GM21786 (cell line): Measurements from ENCODE around the gene HPGDS.
"Not testable (repeated sequence)": the region's sequence is repeated elsewhere in the genome, so short reads cannot be mapped to it uniquely, and the experiment has no call there.

ENCODE experiments used
- ATAC-seq: cut with Tn5 transposase; IDR thresholded peaks from one replicate; pipeline ENCODE4 v1.9.1; 2021; ENCODE audit not compliant: unreplicated experiment

The HPGDS gene

DNA sequence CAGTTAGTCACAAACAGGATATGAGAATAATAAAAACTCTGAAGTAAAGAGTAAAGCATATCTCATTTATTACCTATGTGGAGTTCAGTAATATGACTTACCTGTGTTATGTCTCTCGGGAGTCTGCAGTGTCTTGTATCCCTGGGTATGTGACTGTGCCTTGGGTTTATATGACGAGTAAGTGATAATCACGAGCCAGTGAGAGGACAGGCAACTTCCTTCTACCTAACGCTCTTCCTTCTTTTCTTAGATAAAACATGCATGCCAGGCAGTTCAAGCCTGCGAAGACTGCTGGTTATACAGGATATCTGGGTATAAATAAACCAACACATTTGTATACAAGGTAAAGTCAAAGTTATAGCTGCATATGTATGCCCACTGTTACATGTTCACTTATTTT, at the start of gene HPGDS:
HPGDS (minus strand) TSS at position 143 of the 400 bp plus-strand sequence. CDS start 8,207 bp downstream, outside the sequence.
- no peak for ATAC-seq

GRCh38 chr4:94390804-94391410, 48.3 kb upstream of the HPGDS start:
- ATAC-seq: no peak

DNA sequence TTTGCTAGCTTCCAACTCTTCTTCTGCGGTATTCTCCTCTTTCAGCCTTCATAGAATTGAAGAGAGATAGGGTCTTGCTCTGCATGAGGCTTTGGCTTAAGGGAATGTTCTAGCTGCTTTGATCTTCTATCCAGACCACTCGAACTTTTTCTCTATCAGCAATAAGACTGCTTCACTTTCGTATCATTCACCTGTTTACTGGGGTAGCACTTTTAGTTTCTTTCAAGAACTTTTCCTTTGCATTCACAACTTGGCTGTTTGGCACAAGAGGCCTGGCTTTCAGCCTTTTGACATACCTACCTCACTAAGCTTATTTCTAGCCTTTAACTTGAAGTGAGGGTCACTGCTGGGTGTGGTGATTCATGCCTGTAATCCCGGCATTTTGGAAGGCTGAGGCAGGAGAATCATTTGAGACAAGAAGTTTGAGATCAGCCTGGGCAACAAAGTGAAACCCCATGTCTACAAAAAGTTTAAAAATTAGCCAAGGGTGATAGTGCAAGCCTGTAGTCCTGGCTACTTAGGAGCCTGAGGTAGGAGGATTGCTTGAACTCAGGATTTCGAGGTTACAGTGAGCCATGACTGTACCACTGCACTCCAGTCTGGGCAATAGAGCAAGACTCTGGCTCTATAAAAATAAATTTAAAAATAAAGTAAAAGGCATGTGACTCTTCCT, 47.1 kb upstream of the HPGDS start:
- no peak for ATAC-seq

- ATAC-seq: not testable (repeated sequence)
Observed at GRCh38 chr4:94387965-94388364, 45.3 kb upstream of the HPGDS start.

DNA sequence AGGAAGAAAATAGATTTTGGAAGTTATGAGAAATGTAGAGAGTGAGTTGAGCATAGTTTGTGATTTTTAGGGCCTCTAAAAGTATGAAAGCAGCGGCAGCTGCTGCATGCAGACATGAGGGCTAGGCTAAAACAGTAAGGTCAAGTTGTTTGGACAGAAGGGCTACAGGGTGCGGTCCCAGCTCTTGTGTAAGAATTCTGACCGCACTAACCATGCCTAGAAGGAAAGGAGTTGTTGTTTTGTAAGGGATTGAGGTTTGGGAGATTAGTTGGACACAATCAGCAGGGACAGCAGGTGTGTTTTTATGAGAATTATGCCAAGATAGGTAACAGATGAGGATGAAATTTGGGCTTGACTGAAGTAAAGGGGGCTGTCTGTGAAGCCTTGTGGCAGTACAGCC, 42.8 kb upstream of the HPGDS start:
- not testable (repeated sequence) for ATAC-seq

DNA sequence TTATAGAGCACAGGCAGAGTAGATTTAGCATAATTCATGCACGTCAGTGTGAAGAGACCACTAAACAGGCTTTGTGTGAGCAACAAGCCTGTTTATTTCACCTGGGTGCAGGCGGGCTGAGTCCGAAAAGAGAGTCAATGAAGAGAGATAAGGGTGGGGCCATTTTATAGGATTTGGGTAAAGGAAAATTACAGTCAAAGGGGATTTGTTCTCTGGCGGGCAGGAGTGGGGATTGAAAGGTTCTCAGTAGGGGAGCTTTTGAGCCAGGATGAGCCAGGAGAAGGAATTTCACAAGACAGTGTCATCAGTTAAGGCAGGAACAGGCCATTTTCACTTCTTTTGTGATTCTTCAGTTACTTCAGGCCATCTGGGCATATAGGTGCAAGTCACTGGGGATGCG, 40.3 kb upstream of the HPGDS start:
- not testable (repeated sequence) for ATAC-seq

- no peak for ATAC-seq
Observed at GRCh38 chr4:94378047-94378446, 35.4 kb upstream of the HPGDS start.

DNA sequence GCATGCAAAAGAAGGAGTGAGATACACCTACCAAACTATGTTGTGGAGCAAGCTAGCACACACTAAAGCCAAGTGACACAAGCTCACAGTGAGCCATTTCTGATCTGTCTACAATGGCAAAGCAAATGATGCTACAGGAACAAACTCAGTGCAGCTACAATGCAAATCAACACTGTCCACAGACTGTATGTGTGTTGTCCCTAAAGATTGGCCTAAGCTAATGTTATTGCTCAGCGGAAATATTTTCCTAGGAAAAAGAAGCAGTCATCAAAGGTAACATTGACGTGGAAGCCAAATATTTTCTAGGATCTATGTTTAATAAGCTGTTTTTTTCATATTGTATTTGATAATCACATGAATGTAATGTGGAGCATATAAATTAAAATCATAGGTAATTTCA, 34.7 kb upstream of the HPGDS start:
- no peak for ATAC-seq

GRCh38 chr4:94375364-94375763, 32.7 kb upstream of the HPGDS start:
- no peak for ATAC-seq

GRCh38 chr4:94373752-94374151, 31.1 kb upstream of the HPGDS start:
- no peak for ATAC-seq

GRCh38 chr4:94372991-94373390, 30.4 kb upstream of the HPGDS start:
- no peak for ATAC-seq

GRCh38 chr4:94372228-94372978, 29.8 kb upstream of the HPGDS start:
- no peak for ATAC-seq

GRCh38 chr4:94371290-94371689, 28.7 kb upstream of the HPGDS start:
- no peak for ATAC-seq

- ATAC-seq: no peak
Observed at GRCh38 chr4:94370533-94371254, 28.1 kb upstream of the HPGDS start.

- ATAC-seq: no peak
Observed at GRCh38 chr4:94369046-94369445, 26.4 kb upstream of the HPGDS start.

DNA sequence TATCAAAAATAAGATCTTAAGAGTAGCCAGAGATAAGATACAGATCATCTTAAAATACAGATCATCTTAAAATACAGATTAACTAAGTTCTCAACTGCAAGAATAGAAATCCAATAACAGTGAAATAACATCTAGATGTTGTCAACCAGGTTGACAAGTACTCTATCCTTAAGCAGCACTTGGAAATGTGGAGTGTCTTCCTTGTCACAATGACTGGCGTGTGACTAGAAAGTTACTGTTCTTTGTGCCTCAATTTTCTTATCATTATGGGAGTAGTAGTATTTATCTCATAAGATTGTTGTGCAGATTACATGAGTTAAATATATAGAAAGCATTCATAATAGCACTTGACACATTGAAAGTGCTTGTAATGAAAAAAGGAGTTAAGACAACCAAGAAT, 25.8 kb upstream of the HPGDS start:
- no peak for ATAC-seq

- ATAC-seq: no peak
Observed at GRCh38 chr4:94365304-94365703, 22.7 kb upstream of the HPGDS start.

DNA sequence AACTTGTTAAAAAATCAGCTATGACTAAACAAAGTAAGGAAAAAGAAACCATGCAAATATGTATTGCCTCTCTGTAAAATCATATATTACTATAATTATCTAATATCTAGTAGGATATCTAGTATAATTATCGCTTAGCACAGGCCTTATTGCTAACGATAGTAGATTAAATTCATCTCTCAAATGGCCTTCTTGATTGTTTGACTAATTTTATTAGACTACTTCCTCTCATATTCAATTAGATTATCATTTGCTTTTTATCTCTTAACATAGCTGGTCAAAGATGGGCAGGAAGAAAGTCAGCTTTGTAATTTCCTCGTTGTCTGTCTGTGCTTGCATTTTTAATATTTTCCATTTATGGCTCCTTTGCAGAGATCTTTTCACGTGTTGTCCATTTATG, 21.9 kb upstream of the HPGDS start:
- no peak for ATAC-seq

DNA sequence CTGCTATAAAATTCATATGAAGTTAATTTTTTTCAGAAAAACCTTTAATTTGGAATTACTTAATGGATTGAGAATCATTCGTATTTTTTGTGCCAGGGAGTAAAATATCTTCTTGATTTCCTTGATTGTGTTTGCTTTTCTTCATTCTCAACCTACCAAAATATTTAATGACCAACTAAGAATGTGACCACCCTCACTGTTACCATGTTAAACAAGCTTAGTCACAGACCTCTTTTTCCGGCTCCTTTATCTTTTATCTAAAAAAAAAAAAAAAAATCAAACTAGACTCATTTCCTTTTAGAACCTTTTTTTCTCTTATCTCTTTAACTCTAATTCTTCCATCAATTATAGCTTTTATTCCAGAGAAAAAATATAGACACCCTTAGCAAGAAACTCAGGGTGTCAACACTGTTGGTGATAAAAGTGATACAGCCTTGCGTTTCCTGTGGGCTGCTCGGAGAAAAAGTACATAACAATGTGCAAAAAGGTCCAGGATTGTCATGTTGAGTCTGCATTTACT, 20.6 kb upstream of the HPGDS start:
- ATAC-seq: no peak

GRCh38 chr4:94359838-94360237, 17.2 kb upstream of the HPGDS start:
- ATAC-seq: no peak

DNA sequence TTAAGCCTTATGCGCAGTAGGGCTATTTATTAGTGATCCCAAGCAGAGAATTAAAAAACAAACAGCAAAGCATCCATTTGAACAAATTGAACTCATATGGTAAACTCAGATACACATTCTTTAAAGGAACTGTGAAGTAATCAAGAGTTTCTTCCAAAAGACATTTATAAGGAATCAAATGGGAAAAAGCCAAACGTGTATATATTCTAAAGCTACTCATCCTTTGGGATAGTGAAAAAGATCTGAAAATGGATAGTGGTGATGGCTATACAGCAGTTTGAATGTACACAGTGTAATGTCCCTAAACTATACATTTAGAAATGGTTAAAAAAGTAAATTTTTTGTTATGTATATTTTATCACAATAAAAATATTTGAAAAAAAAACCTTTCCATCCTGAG, 16.6 kb upstream of the HPGDS start:
- ATAC-seq: no peak
